K562 (cell line): ENCODE data around the gene LRP1B.
"Not testable (repeated sequence)": the region's sequence is repeated elsewhere in the genome, so short reads cannot be mapped to it uniquely, and the experiment has no call there.

ENCODE experiments used
- CTCF ChIP-seq, 3 experiments: IDR thresholded peaks in 2 of 3; conservative IDR thresholded peaks in 1 of 3; 2 replicates each; pipeline ENCODE4 v1.5.1; 2011 to 2012; ENCODE audit warnings: low read length in 3 of 3, mild to moderate bottlenecking in 3 of 3, control low read depth in 2 of 3, improper control_type of control experiment in 1 of 3, inconsistent platforms in 1 of 3, low read depth in 1 of 3, mixed read lengths in 1 of 3, moderate library complexity in 1 of 3; ENCODE audit not compliant: insufficient read depth in 2 of 3
- RHOXF2B ChIP-seq: fragments of 250-450 bp; sonication (Bioruptor Pico); conservative IDR thresholded peaks from 2 replicates; pipeline ENCODE4 v1.5.1; 2021
- STAT5B ChIP-seq: fragments of 250-450 bp; sonication (Bioruptor Pico); IDR thresholded peaks from 2 replicates; pipeline ENCODE4 v1.8.0; 2021; ENCODE audit warnings: mild to moderate bottlenecking, inconsistent platforms

GRCh38 chr2:140650134-140650533, 1480.7 kb downstream of the LRP1B start:
- not testable (repeated sequence) for TF ChIP-seq STAT5B (CRISPR knock-in tag); RHOXF2B; CTCF (IDR thresholded peaks at IDR 0.05 in 2 of 3, conservative IDR thresholded peaks at IDR 0.05 in 1 of 3; ENCODE audit: insufficient read depth in 2 of 3, low read depth in 1 of 3, low read length in 3 of 3)
